Activated CD4-positive, alpha-beta T cell treated with anti-CD3 and anti-CD28 coated beads, Interleukin-2, amount 10 ng/mL, durations not matched to agents 7 days and 5 days (primary cell): ENCODE measurements around the gene CCP110. TPM values are rescaled to one million over a fixed set of nuclear protein-coding genes. Genes with fewer than 3 reads are reported as not detected.

Source experiments
- CTCF ChIA-PET: fragments of 350-600 bp; sonication (Branson Sonifier 250); formaldehyde crosslinking; loops from one replicate; lab custom pipeline; 2021; ENCODE audit warnings: antibody characterized with exemption; lab: Charles Lee
- POLR2A ChIA-PET: fragments of 350-600 bp; sonication (Branson Sonifier 250); formaldehyde crosslinking; loops from one replicate; lab custom pipeline; 2021; ENCODE audit warnings: antibody characterized with exemption; lab: Charles Lee
- DNase-seq: peaks from one replicate; pipeline ENCODE4 v3.0.0-alpha.2; 2020
- H3K27ac Mint-ChIP-seq: one replicate; pipeline ENCODE4 v1.8.0; 2021; ENCODE audit warnings: mild to moderate bottlenecking, moderate library complexity, mixed read lengths
- H3K27me3 Mint-ChIP-seq: one replicate; pipeline ENCODE4 v1.8.0; 2021; ENCODE audit warnings: mixed read lengths
- H3K36me3 Mint-ChIP-seq: one replicate; pipeline ENCODE4 v1.8.0; 2021; ENCODE audit warnings: low read depth, mixed read lengths
- H3K4me1 Mint-ChIP-seq: one replicate; pipeline ENCODE4 v1.8.0; 2021; ENCODE audit warnings: mixed read lengths
- H3K4me3 Mint-ChIP-seq: one replicate; pipeline ENCODE4 v1.8.0; 2021; ENCODE audit warnings: mild to moderate bottlenecking, moderate library complexity, mixed read lengths
- H3K9me3 Mint-ChIP-seq: one replicate; pipeline ENCODE4 v1.8.0; 2021; ENCODE audit warnings: mixed read lengths
- total RNA-seq, 2 experiments: library from RNA; stranded (reverse); gene quantifications; one replicate each; pipeline ENCODE4 v1.2.3, GENCODE V29; 2021

CCP110 gene
- 10 to 100 TPM; 35.9 to 50.6 TPM for total RNA-seq

DNA sequence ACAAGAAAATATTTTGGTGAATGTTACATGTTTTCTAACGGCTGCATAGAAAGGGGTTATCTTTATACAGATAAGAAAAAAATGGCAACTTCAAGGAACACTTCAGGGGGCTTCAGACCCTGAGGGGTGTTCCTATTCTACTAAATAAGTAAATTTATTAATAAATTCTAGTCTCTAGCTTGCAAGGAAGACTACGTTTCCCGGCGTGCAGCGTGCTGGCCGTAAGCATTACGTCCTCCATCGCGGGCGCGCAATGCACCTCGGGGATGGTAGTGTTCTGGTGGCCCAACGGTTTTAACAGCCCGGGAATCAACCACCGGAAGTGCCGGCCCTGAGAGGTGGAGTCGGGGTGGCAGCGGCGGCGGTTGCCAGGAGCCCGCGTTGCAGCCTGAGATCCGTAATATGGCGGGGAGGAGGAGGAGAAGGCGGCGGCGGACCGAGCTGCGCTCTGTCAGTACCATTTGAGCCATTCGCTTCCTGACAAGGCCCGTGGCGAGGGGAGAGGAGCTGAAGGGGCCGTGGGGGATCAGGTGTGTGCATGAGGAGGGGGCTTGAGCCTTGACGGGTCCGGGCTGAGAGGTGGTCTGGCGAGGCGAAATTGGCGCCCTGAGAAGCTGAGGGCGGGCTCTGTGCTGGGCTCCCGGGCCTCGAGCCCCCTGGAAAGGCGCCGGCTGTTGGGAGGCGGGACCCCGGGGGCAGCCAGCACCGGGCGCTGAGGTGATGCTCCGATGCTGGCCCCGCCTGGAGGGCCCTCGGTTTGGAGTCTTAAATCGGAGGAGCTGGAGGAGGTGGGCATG, at the start of gene CCP110:
Gene CCP110 (plus strand): TSS at position 384 of the 797 bp plus-strand sequence. CDS start 3,940 bp downstream, outside the sequence.
- peaks cover 46% of the 10 kb centered on the region for H3K4me1 Mint-ChIP-seq
- CTCF ChIA-PET = interaction anchor here (0.8 to 1.7 kb wide), 6 partner anchors 11 to 565 kb away, joined by 3 to 6 read pairs (median 4); partner anchors contain the start of gene VPS35L
- H3K9me3 Mint-ChIP-seq = no peaks in the 10 kb centered on the region
- H3K27me3 Mint-ChIP-seq = no peaks in the 10 kb centered on the region
- peak within 1 kb of the TSS; percentile 97 for H3K27ac Mint-ChIP-seq
- DNase-seq = peak; percentile 98
- POLR2A ChIA-PET = interaction anchor here (1.6 kb wide), 1 partner anchor 32 kb away, joined by 6 read pairs; the partner anchor contains the start of gene VPS35L
- peak within 1 kb of the TSS; percentile 96 for H3K4me3 Mint-ChIP-seq
- H3K36me3 Mint-ChIP-seq = peaks cover 14% of the 10 kb centered on the region

DNA sequence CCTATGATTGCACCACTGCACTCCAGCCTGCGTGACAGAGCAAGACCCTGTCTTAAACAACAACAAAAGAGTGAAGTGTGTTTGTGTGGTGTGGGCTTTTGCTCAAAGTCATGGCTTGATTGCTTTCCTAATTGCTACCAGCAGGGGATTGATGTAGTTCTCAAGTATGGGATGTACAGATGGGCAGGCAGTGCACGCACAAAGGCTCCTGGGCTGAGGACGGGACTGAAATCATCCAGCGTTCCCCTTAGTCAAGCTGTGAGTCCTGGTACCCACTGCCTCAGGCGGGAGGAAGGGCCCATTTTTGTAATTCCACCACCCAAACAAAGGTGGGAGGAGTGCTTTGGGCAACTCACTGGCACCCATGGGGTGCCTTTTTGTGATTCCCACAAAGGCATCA, 49.1 kb upstream of the CCP110 start:
- H3K4me1 Mint-ChIP-seq = no peaks in the 10 kb centered on the region
- no peak overlapping the region for H3K27ac Mint-ChIP-seq
- no peak for DNase-seq
- no peak overlapping the region for H3K4me3 Mint-ChIP-seq
- ChIA-PET CTCF (no interaction called here), POLR2A (no interaction called here)
- no peaks in the 10 kb centered on the region for H3K9me3 Mint-ChIP-seq
- no peaks in the 10 kb centered on the region for H3K36me3 Mint-ChIP-seq
- peaks cover 3% of the 10 kb centered on the region for H3K27me3 Mint-ChIP-seq

GRCh38 chr16:19478505-19478904, 45.2 kb upstream of the CCP110 start:
- CTCF ChIA-PET = no interaction called here
- Mint-ChIP-seq H3K27me3 (peaks cover 3% of the 10 kb centered on the region), H3K4me3 (no peak overlapping the region), H3K4me1 (no peaks in the 10 kb centered on the region), H3K27ac (no peak overlapping the region), H3K9me3 (no peaks in the 10 kb centered on the region), H3K36me3 (no peaks in the 10 kb centered on the region)
- DNase-seq = no peak
- POLR2A ChIA-PET = no interaction called here

DNA sequence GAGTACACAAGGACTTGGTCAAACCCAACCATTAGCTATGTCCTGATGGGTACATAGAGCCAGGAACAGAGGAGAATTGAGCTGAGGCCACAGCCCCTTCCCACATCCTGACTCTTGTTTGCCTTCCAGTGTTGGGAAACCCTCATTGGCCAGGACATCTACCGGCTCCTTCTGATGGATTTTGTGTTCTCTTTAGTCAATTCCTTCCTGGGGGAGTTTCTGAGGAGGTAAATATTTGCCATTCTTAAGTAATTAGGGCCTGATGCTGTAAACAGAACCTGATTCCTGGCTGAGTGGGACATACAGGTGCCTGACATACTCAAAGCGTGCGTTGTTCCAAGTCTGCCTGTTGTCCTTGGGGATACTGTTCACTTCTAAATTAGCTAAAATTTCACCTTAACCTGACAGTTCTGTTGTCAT, 44.4 kb upstream of the CCP110 start:
- Mint-ChIP-seq H3K36me3 (no peaks in the 10 kb centered on the region), H3K4me3 (no peak overlapping the region), H3K27me3 (peaks cover 3% of the 10 kb centered on the region), H3K9me3 (no peaks in the 10 kb centered on the region), H3K4me1 (no peaks in the 10 kb centered on the region), H3K27ac (no peak overlapping the region)
- CTCF ChIA-PET = no interaction called here
- no peak for DNase-seq
- POLR2A ChIA-PET = no interaction called here

- no peak overlapping the region for H3K27ac Mint-ChIP-seq
- DNase-seq = no peak
- POLR2A ChIA-PET = no interaction called here
- CTCF ChIA-PET = interaction anchor here (0.5 kb wide), 1 partner anchor 63 kb away, joined by 3 read pairs; no protein-coding TSS in a partner anchor
- no peaks in the 10 kb centered on the region for H3K36me3 Mint-ChIP-seq
- H3K27me3 Mint-ChIP-seq = peaks cover 3% of the 10 kb centered on the region
- H3K9me3 Mint-ChIP-seq = no peaks in the 10 kb centered on the region
- H3K4me1 Mint-ChIP-seq = no peaks in the 10 kb centered on the region
- no peak overlapping the region for H3K4me3 Mint-ChIP-seq
These were observed 42.4 kb upstream of the CCP110 start for GRCh38 chr16:19481296-19481695.

- ChIA-PET POLR2A (no interaction called here), CTCF (no interaction called here)
- no peaks in the 10 kb centered on the region for H3K9me3 Mint-ChIP-seq
- H3K27ac Mint-ChIP-seq = no peak overlapping the region
- no peak for DNase-seq
- no peaks in the 10 kb centered on the region for H3K4me1 Mint-ChIP-seq
- H3K27me3 Mint-ChIP-seq = peaks cover 3% of the 10 kb centered on the region
- H3K4me3 Mint-ChIP-seq = no peak overlapping the region
- no peaks in the 10 kb centered on the region for H3K36me3 Mint-ChIP-seq
These were observed 42.0 kb upstream of the CCP110 start for GRCh38 chr16:19481769-19482168.

GRCh38 chr16:19482291-19482690, 41.5 kb upstream of the CCP110 start:
- CTCF ChIA-PET = no interaction called here
- H3K9me3 Mint-ChIP-seq = no peaks in the 10 kb centered on the region
- no peak for DNase-seq
- H3K27me3 Mint-ChIP-seq = peaks cover 3% of the 10 kb centered on the region
- POLR2A ChIA-PET = no interaction called here
- no peak overlapping the region for H3K27ac Mint-ChIP-seq
- no peaks in the 10 kb centered on the region for H3K36me3 Mint-ChIP-seq
- H3K4me1 Mint-ChIP-seq = no peaks in the 10 kb centered on the region
- H3K4me3 Mint-ChIP-seq = no peak overlapping the region

DNA sequence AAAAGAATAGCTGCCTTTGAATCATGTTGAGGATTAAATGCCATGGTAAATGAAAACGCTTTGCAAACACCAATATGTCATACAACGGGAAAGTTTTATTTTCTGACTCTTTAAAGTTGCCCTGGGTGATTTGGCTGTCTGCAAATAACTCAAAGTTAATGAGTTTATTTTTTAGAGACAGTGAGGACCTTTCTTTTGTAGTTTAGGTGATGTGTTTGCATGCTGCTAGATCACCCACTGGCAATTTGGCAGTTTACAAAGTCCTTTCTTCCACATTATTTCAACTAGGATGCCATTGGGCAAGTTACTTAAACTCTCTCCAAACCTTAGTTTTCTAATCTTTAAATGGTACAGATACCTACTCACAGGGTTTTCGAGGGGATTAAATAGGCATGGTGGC, 39.6 kb upstream of the CCP110 start:
- Mint-ChIP-seq H3K36me3 (no peaks in the 10 kb centered on the region), H3K27me3 (no peaks in the 10 kb centered on the region), H3K4me3 (no peak overlapping the region), H3K27ac (no peak overlapping the region), H3K9me3 (no peaks in the 10 kb centered on the region), H3K4me1 (no peaks in the 10 kb centered on the region)
- no peak for DNase-seq
- ChIA-PET POLR2A (no interaction called here), CTCF (no interaction called here)

DNA sequence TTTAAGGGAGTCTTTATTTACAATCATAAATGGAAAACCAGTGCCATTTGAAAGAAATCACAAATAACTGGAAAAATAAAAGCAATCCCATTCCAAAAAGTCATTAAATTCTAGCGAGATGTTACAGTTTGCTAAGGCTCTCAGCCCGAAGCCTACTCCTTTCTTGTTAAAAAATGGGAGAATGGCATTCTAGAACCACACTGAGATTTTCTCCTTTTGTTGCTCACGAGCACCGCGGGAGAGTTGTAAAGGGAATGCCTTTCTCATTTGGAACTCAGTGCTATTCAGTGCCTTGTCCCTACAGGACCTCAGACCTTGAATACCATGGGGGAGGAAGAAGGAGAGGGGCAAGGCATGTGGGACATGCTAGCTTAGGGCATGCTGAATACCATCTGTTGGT, 38.1 kb upstream of the CCP110 start:
- H3K9me3 Mint-ChIP-seq = no peaks in the 10 kb centered on the region
- DNase-seq = no peak
- CTCF ChIA-PET = interaction anchor here (1.1 kb wide), 1 partner anchor 17 kb away, joined by 3 read pairs; no protein-coding TSS in a partner anchor
- H3K27me3 Mint-ChIP-seq = no peaks in the 10 kb centered on the region
- no peak overlapping the region for H3K27ac Mint-ChIP-seq
- POLR2A ChIA-PET = no interaction called here
- H3K4me3 Mint-ChIP-seq = no peak overlapping the region
- no peaks in the 10 kb centered on the region for H3K36me3 Mint-ChIP-seq
- H3K4me1 Mint-ChIP-seq = no peaks in the 10 kb centered on the region

GRCh38 chr16:19486051-19486450, 37.7 kb upstream of the CCP110 start:
- Mint-ChIP-seq H3K4me3 (no peak overlapping the region), H3K36me3 (no peaks in the 10 kb centered on the region), H3K4me1 (no peaks in the 10 kb centered on the region), H3K27ac (no peak overlapping the region), H3K27me3 (no peaks in the 10 kb centered on the region), H3K9me3 (no peaks in the 10 kb centered on the region)
- DNase-seq = no peak
- POLR2A ChIA-PET = no interaction called here
- CTCF ChIA-PET = interaction anchor here (1.1 kb wide), 1 partner anchor 16 kb away, joined by 3 read pairs; no protein-coding TSS in a partner anchor

DNA sequence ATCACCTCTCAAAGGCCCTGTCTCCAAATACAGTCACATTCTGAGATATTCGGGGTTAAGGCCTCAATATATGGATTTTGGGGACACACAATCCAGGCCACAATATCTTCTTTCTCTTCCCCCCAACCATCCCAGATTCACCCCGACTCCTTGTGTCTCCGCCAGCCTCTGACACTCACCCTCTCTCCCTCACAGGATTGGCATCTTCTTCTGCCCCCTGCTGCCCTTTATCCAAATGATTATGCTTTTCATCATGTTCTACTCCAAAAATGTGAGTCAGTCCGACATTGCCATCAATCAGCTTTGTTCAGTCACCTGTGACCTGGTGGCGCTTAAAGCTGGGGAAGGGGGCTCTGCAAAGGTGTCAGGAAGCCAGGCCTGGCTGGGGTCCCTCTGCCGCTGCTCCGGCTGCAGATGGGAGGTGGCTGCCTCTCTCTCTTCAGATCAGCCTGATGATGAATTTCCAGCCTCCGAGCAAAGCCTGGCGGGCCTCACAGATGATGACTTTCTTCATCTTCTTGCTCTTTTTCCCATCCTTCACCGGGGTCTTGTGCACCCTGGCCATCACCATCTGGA, 36.9 kb upstream of the CCP110 start:
- H3K36me3 Mint-ChIP-seq = no peaks in the 10 kb centered on the region
- H3K4me3 Mint-ChIP-seq = no peak overlapping the region

DNA sequence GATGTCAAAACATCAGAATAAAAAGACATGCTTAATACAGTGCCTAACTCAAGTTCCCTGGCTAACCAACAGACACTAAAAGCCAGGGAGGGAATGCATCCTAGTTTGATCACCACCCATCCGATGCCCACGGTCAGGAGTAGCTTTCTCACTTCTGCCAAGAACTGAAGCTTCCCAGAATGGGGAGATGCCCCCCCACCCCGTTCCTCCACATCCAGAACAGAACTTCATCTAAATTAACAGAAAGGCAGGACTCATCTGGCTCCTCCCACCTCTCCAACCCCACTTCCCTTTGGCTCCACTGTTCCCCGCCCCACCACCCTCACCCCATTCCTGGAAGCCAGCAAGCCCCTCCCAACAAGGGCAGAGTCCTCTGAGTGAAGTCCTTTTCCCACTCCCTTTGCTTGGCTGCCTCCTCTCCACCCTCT, 35.5 kb upstream of the CCP110 start:
- ChIA-PET CTCF (no interaction called here), POLR2A (no interaction called here)
- no peaks in the 10 kb centered on the region for H3K9me3 Mint-ChIP-seq

More for the DNA sequence above, 36.9 kb upstream of the CCP110 start:
- Mint-ChIP-seq H3K27me3 (no peaks in the 10 kb centered on the region), H3K27ac (no peak overlapping the region), H3K9me3 (no peaks in the 10 kb centered on the region), H3K4me1 (no peaks in the 10 kb centered on the region)
- ChIA-PET POLR2A (no interaction called here), CTCF (interaction anchor here (1.1 kb wide), 1 partner anchor 16 kb away, joined by 3 read pairs; no protein-coding TSS in a partner anchor)
- no peak for DNase-seq

DNA sequence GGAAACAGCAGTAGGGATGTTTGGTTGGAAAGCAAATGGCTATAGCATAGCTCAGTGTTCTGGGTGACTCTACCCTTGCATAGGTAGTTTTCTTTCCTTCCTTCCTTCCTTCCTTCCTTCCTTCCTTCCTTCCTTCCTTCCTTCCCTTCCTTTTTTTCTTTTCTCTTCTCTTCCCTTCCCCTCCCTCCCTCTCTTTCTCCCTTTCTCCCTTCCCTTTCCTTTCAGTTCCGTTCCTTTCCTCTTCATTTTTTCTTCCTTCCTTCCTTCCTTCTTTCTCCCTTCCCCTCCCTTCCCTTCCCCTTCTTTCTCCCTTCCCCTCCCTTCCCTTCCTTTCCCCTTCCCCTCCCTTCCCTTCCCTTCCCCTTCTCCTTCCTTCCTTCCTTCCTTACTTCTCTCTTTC, 33.1 kb upstream of the CCP110 start:
- peaks cover 11% of the 10 kb centered on the region for H3K4me1 Mint-ChIP-seq
- H3K27ac Mint-ChIP-seq = no peak overlapping the region
- DNase-seq = no peak
- no peaks in the 10 kb centered on the region for H3K9me3 Mint-ChIP-seq
- no peaks in the 10 kb centered on the region for H3K36me3 Mint-ChIP-seq
- H3K27me3 Mint-ChIP-seq = no peaks in the 10 kb centered on the region
- POLR2A ChIA-PET = no interaction called here
- CTCF ChIA-PET = interaction anchor here (1.2 kb wide), 1 partner anchor 26 kb away, joined by 4 read pairs; no protein-coding TSS in a partner anchor
- H3K4me3 Mint-ChIP-seq = no peak overlapping the region

More for the DNA sequence above, 35.5 kb upstream of the CCP110 start:
- no peak overlapping the region for H3K4me3 Mint-ChIP-seq
- no peak for DNase-seq
- no peaks in the 10 kb centered on the region for H3K4me1 Mint-ChIP-seq
- no peak overlapping the region for H3K27ac Mint-ChIP-seq
- H3K36me3 Mint-ChIP-seq = no peaks in the 10 kb centered on the region
- no peaks in the 10 kb centered on the region for H3K27me3 Mint-ChIP-seq
